Upper lobe of left lung (tissue), 4 donors: Measurements from ENCODE around the gene CEP131.

Experiments used
- CTCF ChIP-seq, 6 experiments: fragments of 450-650 bp in 4 of 6; fragments of 200-600 bp in 2 of 6; sonication (generic) in 2 of 6; IDR thresholded peaks; one replicate each; pipeline ENCODE4 v1.5.1; 2016 to 2019; ENCODE audit warnings: antibody characterized with exemption in 6 of 6
- EP300 ChIP-seq, 4 donors: sonication (generic); formaldehyde crosslinking; IDR thresholded peaks; one replicate each; pipeline ENCODE4 v1.5.1; 2017; ENCODE audit warnings: antibody characterized with exemption in 4 of 4, control low read depth in 2 of 4
- POLR2A ChIP-seq, 4 donors: fragments of 450-650 bp; IDR thresholded peaks; one replicate each; pipeline ENCODE4 v1.5.1; 2016 to 2017; ENCODE audit warnings: antibody characterized with exemption in 4 of 4, mild to moderate bottlenecking in 2 of 4

GRCh38 chr17:81192386-81193050, 30.2 kb downstream of the CEP131 start:
- no peak for TF ChIP-seq CTCF (IDR thresholded peaks at IDR 0.05)
- TF ChIP-seq POLR2A (IDR thresholded peaks at IDR 0.05) = no peak
- TF ChIP-seq EP300 (IDR thresholded peaks at IDR 0.05) = no peak
